DND-41 (cell line): Measurements from ENCODE around the gene FNBP1.

Experiments used
- ATAC-seq: fragments of 200-7000 bp; cut with Tn5 transposase; 3 replicates; pipeline ENCODE4 v1.9.1; 2021; ENCODE audit warnings: low read depth; ENCODE audit not compliant: insufficient read depth
- DNase-seq: peaks from one replicate; pipeline ENCODE4 v3.0.0-alpha.2; 2020
- H2AFZ ChIP-seq: 2 replicates; pipeline ENCODE4 v1.6.0; 2012; ENCODE audit warnings: low read depth, low read length
- H3K27ac ChIP-seq: 2 replicates; pipeline ENCODE4 v1.5.1; 2012; ENCODE audit warnings: low read length, inconsistent platforms
- H3K27me3 ChIP-seq: fragments of 200-600 bp; sonication (generic); 2 replicates; pipeline ENCODE4 v1.6.0; 2012; ENCODE audit warnings: low read length, mild to moderate bottlenecking, inconsistent platforms; ENCODE audit not compliant: insufficient read depth, poor library complexity
- H3K36me3 ChIP-seq: 2 replicates; pipeline ENCODE4 v1.5.1; 2012; ENCODE audit warnings: low read length, inconsistent platforms; ENCODE audit not compliant: insufficient read depth
- H3K4me1 ChIP-seq: 2 replicates; pipeline ENCODE4 v1.5.1; 2012; ENCODE audit warnings: mild to moderate bottlenecking, low read length; ENCODE audit not compliant: insufficient read depth
- H3K4me2 ChIP-seq: 2 replicates; pipeline ENCODE4 v1.6.0; 2012; ENCODE audit warnings: mild to moderate bottlenecking, moderate library complexity, low read length, inconsistent platforms; ENCODE audit not compliant: insufficient read depth
- H3K4me3 ChIP-seq, 2 experiments: fragments of 200-600 bp in 1 of 2; shearing (Covaris generic) in 1 of 2; 2 replicates each; pipeline ENCODE4 v1.5.1; 2012 to 2016; ENCODE audit warnings: inconsistent platforms in 2 of 2, low read length in 2 of 2, mild to moderate bottlenecking in 2 of 2, low read depth in 1 of 2, moderate library complexity in 1 of 2
- H3K79me2 ChIP-seq: 2 replicates; pipeline ENCODE4 v1.6.0; 2012; ENCODE audit warnings: low read length, inconsistent platforms; ENCODE audit not compliant: insufficient read depth
- H3K9ac ChIP-seq: 2 replicates; pipeline ENCODE4 v1.6.0; 2012; ENCODE audit warnings: low read depth, mild to moderate bottlenecking, inconsistent platforms, low read length, moderate library complexity
- H3K9me3 ChIP-seq: 2 replicates; pipeline ENCODE4 v1.5.1; 2012; ENCODE audit warnings: low read length, moderate library complexity, mild to moderate bottlenecking, inconsistent platforms; ENCODE audit not compliant: insufficient read depth, severe bottlenecking
- H4K20me1 ChIP-seq: 2 replicates; pipeline ENCODE4 v1.6.0; 2012; ENCODE audit warnings: low read length; ENCODE audit not compliant: insufficient read depth
- CTCF ChIP-seq: IDR thresholded peaks from 2 replicates; pipeline ENCODE4 v1.5.1; 2012; ENCODE audit warnings: borderline replicate concordance, low read length, moderate library complexity, mild to moderate bottlenecking; ENCODE audit not compliant: poor library complexity, severe bottlenecking; ENCODE audit errors: extremely low read depth
- EZH2 ChIP-seq: IDR thresholded peaks from 3 replicates; pipeline ENCODE4 v1.6.1; 2012; ENCODE audit warnings: borderline replicate concordance, low read depth, mild to moderate bottlenecking, moderate library complexity, low read length, inconsistent platforms; ENCODE audit not compliant: severe bottlenecking

The FNBP1 gene

GRCh38 chr9:130027533-130028365 lies 15.2 kb downstream of the FNBP1 start:
- Histone ChIP-seq H3K36me3 (peaks cover 46% of the 10 kb centered on the region), H3K9me3 (no peaks in the 10 kb centered on the region), H3K9ac (no peak overlapping the region), H2AFZ (no peak overlapping the region), H3K27me3 (no peaks in the 10 kb centered on the region), H3K4me3 (no peak overlapping the region), H3K79me2 (peaks cover 99% of the 10 kb centered on the region), H3K27ac (no peak overlapping the region; the same call in 1 of the 2 replicates), H3K4me1 (peaks cover 18% of the 10 kb centered on the region), H4K20me1 (peaks cover 93% of the 10 kb centered on the region), H3K4me2 (no peak overlapping the region)
- TF ChIP-seq CTCF (no peak), EZH2 (no peak)
- ATAC-seq (no peak), DNase-seq (no peak)

- Histone ChIP-seq H3K36me3 (peaks cover 53% of the 10 kb centered on the region), H4K20me1 (peaks cover 91% of the 10 kb centered on the region), H3K79me2 (peaks cover 99% of the 10 kb centered on the region), H3K27me3 (no peaks in the 10 kb centered on the region), H2AFZ (no peak overlapping the region), H3K4me3 (no peak overlapping the region), H3K9ac (no peak overlapping the region), H3K9me3 (no peaks in the 10 kb centered on the region), H3K4me1 (peaks cover 18% of the 10 kb centered on the region), H3K4me2 (no peak overlapping the region), H3K27ac (no peak overlapping the region)
- ATAC-seq (no peak), DNase-seq (no peak)
- TF ChIP-seq EZH2, result no peak
Observed at GRCh38 chr9:130026583-130027340, 16.2 kb downstream of the FNBP1 start.

GRCh38 chr9:130024597-130024994 lies 18.4 kb downstream of the FNBP1 start:
- no peak overlapping the region for H3K4me2 ChIP-seq
- no peak overlapping the region for H3K27ac ChIP-seq
- no peak for ATAC-seq

More at GRCh38 chr9:130024597-130024994, 18.4 kb downstream of the FNBP1 start:
- Histone ChIP-seq H3K9me3 (no peaks in the 10 kb centered on the region), H3K9ac (no peak overlapping the region), H3K36me3 (peaks cover 61% of the 10 kb centered on the region), H3K4me1 (peaks cover 13% of the 10 kb centered on the region), H4K20me1 (peaks cover 91% of the 10 kb centered on the region), H3K79me2 (peaks cover 99% of the 10 kb centered on the region), H3K27me3 (no peaks in the 10 kb centered on the region), H2AFZ (no peak overlapping the region), H3K4me3 (no peak overlapping the region)
- DNase-seq, result no peak
- TF ChIP-seq CTCF, result no peak
